Measurements from ENCODE around the gene PDCD2L.

- TF ChIP-seq EZH2 (IDR thresholded peaks at IDR 0.05) (no peak), POLR2AphosphoS5 (IDR thresholded peaks at IDR 0.05; ENCODE audit: borderline replicate concordance, low read depth, low read length) (no peak)
These were observed 453 bp upstream of the PDCD2L start for GRCh38 chr19:34403784-34404108.
